ENCODE data around the gene TBL1X.

The TBL1X gene

DNA sequence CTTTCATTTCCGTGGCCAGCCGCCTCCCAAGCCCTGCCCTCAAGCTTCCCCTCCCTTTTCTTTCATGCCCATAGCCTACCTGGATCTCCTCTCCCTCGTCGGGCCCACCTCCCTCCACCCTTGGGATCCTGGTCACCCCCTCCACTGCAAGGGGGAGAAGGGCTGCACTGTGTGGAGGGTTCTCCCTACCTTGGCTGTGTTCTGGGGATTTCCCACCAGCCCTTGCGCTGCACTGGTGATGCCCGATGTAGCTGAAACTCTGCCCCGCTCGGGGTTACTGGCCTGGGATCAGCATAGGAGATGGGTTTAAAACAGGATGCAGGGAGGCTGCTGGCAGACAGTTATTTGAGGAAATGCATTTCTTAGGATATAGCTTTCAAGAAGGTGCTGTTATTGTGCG is 128.9 kb downstream of the TBL1X start:
- TF ChIP-seq, protein P1, sequence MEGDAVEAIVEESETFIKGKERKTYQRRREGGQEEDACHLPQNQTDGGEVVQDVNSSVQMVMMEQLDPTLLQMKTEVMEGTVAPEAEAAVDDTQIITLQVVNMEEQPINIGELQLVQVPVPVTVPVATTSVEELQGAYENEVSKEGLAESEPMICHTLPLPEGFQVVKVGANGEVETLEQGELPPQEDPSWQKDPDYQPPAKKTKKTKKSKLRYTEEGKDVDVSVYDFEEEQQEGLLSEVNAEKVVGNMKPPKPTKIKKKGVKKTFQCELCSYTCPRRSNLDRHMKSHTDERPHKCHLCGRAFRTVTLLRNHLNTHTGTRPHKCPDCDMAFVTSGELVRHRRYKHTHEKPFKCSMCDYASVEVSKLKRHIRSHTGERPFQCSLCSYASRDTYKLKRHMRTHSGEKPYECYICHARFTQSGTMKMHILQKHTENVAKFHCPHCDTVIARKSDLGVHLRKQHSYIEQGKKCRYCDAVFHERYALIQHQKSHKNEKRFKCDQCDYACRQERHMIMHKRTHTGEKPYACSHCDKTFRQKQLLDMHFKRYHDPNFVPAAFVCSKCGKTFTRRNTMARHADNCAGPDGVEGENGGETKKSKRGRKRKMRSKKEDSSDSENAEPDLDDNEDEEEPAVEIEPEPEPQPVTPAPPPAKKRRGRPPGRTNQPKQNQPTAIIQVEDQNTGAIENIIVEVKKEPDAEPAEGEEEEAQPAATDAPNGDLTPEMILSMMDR (IDR thresholded peaks at IDR 0.05): no peak

DNA sequence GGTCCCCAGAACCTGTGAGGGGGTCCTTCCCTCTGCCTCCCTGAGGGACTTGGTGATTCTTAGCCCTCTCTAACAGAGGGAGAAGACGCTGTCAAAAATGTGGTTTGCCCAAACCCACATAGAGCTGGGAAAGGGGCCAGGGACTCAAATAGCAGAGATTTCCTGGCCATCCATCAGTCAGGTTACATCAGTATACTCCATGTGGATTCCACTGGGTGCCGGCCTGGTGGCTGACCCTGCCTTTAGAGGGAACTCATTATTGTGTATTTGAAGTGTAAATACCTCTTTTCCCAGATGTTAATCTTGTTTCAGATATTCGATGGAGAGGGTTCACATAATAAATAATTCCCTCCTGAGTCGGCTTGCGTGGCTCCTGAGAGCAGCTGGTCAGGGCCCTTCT is 130.3 kb downstream of the TBL1X start:
- TF ChIP-seq, protein P1 (IDR thresholded peaks at IDR 0.05): no peak

DNA sequence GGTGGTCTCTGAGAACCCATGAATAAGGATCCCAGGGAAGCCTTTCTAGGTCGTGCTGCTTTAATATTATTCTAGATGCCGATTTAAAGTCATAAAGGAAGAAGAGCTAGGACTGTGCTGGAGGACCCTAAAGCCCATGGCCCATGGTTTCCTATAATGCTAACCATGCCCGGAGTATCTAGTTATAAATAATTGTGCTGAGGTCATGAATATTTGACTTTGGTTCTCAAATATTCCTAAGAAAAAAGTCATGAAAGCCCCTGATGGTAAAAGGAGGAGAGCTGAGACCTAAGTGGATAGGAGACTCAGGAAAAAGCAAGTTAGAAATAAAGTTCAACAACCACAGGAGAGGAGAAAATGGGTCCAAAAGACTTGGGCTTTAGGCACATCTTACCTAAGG is 132.0 kb downstream of the TBL1X start:
- TF ChIP-seq, protein P1 (IDR thresholded peaks at IDR 0.05): no peak

DNA sequence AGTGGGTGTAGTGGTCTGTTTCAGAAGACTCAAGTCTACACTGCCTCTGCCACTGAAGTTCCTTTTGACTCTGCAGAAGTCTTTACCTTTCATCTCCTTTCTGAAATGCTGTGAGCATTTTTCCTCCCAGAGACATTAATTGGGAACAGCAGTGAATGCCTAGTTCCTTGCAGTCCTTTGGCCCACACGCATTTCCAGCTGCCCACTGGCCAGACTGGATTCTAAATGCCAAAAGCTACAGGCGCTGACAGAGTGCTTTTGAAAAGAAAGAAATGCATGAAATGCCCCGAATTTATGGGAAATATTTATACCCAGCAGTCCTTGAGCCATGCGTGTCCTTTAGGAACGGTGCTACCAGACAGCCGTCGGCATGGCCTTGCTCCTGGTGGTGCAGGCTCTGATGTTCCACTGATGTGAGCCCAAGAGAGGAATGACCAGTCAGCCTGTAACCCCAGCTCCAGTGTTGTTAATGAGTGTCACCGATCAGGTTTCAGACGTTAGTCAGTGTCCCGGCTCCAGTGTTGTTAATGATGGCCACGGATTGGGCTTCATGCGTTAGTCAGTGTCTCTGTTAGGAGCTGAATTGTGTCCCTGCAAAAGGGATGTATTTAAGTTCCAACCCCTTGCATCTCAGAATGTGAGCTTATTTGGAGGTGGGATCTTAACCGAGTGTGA is 132.6 kb downstream of the TBL1X start:
- TF ChIP-seq, protein P1 (IDR thresholded peaks at IDR 0.05): no peak

DNA sequence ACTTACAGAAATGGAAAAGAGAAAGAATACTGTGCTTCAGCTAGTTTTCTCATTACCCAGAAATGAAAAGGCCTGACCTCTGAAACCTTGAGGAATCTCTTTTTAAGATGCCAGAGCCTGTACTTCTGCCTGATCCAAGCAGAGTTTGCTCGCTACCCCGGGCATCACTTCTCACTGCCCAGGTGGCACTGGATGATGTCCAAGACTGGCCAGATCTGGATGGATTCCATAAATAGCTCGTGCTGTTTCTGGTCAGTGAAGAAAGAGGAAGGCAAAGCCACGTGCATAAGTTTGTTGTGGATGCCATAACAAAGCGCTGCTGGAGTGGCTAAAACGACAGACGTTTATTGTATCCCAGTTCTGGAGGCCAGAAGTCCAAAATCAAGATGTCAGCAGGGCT is 133.5 kb downstream of the TBL1X start:
- TF ChIP-seq, protein P1 (IDR thresholded peaks at IDR 0.05): no peak

DNA sequence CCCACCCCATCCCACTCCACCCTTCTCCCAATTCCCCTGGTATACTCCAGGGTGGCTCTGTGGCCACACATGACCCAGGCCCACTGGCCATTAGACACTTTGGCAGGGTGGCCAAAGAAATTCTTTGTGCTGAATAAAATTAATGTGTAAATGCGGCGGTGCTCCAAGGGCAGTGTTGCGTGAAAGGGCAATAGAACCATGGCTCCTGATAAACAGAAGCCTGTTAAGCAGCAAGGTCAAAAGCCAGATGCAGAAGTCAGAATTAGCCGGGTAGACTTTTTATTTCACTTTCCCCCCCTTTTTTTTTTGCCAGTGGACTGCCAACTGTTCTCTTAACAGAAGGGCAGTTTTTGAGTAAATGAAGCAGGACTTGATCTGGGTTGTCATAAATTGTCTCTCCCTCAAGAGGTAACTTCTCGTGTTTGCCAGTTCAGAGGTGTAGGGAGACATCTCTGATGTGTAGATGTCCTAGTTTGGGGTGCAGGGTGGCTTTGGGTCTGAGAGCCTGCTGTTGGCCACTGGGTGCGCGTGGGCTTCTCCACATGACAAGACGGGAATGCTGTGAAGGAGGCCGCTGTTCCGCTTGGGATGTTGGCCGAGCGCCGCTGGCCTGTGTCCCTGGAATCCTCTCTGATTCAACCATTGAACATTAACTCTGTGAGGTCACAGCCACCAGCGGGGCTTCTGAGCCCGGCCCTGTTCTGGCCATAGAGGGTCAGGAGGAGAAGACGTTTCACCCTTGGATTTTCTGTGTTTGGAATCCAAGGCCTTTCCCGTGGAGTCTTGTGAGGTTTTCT is 139.5 kb downstream of the TBL1X start:
- TF ChIP-seq, protein P1 (IDR thresholded peaks at IDR 0.05): no peak

DNA sequence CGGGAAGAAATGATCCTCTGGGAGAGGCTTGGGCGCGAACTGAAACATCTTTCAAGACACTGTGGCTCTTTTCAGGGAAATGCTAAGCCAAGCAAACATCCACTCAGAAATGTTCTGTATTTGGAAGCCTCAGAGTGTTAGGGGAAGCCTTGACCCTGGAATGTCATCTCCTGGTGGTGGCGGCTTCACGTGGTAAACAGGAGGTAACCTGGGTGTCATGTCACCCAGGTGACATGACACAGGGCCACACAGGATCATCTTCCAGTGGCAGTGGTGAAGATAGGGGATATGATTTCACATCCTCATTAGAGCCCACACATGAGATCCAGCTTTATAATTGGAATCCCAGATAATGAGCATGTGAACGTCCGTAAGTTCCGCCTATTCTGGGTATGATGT is 140.0 kb downstream of the TBL1X start:
- TF ChIP-seq, protein P1 (IDR thresholded peaks at IDR 0.05): no peak

Data from LNCAP (cell line).